Astrocyte of the spinal cord (primary cell): ENCODE measurements around the gene COPE.

Source experiments
- DNase-seq: peaks from one replicate; pipeline ENCODE4 v3.0.0; 2011; ENCODE audit warnings: low read depth, low spot score
- H3K4me3 ChIP-seq: 2 replicates; pipeline ENCODE4 v1.5.1; 2011; ENCODE audit warnings: low read depth, mild to moderate bottlenecking, low read length, moderate library complexity
- in situ Hi-C: cut with HindIII; loops from 2 replicates; pipeline ENCODE4 v1.10.0; 2017; ENCODE audit warnings: low sequenced_read_pairs
- TF ChIP-seq, protein P1 (sequence below): IDR thresholded peaks from 2 replicates; pipeline ENCODE4 v1.5.1; 2012; ENCODE audit warnings: low read depth, mild to moderate bottlenecking, low read length, inconsistent platforms

COPE gene

DNA sequence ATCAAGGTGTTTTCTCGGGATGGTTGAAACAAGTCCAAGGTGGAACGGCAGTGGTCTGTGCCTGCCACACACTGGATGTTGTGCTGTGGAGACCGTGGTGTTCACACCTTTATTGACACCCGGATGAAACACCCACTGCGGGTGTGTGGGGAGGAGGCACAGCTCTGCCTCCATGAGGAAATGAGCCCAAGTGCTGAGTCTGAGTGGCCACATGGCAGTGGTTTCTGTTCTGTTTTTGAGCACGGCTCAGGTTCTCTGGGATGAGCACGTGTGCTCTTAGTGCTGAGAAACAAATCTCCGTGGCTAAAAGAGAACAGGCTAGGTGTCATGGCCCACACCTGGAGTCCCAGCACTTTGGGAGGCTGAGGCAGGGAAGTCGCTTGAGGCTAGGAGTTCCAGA, 58.0 kb downstream of the COPE start:
- DNase-seq: no peak
- TF ChIP-seq, protein P1, sequence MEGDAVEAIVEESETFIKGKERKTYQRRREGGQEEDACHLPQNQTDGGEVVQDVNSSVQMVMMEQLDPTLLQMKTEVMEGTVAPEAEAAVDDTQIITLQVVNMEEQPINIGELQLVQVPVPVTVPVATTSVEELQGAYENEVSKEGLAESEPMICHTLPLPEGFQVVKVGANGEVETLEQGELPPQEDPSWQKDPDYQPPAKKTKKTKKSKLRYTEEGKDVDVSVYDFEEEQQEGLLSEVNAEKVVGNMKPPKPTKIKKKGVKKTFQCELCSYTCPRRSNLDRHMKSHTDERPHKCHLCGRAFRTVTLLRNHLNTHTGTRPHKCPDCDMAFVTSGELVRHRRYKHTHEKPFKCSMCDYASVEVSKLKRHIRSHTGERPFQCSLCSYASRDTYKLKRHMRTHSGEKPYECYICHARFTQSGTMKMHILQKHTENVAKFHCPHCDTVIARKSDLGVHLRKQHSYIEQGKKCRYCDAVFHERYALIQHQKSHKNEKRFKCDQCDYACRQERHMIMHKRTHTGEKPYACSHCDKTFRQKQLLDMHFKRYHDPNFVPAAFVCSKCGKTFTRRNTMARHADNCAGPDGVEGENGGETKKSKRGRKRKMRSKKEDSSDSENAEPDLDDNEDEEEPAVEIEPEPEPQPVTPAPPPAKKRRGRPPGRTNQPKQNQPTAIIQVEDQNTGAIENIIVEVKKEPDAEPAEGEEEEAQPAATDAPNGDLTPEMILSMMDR: no peak
- no peak overlapping the region for H3K4me3 ChIP-seq
- in situ Hi-C loops: no loop called here

DNA sequence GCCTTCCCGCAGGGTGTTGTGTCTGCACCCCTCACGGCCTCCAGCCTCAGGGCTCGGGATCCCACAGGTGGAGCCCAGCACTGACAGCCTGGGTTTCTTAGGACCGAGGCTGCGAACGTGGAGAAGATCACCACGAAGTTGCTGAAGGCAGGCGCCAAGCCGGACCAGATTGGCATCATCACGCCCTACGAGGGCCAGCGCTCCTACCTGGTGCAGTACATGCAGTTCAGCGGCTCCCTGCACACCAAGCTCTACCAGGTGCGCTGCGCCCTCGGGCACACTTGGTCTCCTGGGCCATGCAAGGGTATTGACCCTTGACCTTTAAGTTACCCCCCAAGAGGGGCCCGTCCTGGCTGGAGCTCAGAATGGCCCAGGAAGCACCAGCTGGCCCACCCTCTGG, 58.5 kb downstream of the COPE start:
- in situ Hi-C loops: no loop called here
- no peak for DNase-seq
- no peak overlapping the region for H3K4me3 ChIP-seq
- TF ChIP-seq, protein P1: no peak

DNA sequence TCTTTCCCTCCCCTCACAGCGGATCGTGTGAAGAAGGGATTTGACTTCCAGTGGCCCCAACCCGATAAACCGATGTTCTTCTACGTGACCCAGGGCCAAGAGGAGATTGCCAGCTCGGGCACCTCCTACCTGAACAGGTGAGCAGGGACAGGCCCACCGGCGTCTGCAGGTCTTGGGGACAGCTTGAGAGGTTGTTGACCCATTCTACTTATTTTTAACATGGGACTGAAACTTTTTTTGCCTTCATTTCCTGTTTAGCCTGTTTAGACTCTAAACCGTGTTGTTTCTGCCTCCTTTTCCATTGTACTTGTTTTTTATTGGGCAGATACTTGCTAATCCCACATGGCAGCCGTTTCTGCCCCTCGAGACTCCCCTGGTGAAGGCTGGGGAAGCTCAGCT, 58.9 kb downstream of the COPE start:
- DNase-seq: no peak
- in situ Hi-C loops: no loop called here

DNA sequence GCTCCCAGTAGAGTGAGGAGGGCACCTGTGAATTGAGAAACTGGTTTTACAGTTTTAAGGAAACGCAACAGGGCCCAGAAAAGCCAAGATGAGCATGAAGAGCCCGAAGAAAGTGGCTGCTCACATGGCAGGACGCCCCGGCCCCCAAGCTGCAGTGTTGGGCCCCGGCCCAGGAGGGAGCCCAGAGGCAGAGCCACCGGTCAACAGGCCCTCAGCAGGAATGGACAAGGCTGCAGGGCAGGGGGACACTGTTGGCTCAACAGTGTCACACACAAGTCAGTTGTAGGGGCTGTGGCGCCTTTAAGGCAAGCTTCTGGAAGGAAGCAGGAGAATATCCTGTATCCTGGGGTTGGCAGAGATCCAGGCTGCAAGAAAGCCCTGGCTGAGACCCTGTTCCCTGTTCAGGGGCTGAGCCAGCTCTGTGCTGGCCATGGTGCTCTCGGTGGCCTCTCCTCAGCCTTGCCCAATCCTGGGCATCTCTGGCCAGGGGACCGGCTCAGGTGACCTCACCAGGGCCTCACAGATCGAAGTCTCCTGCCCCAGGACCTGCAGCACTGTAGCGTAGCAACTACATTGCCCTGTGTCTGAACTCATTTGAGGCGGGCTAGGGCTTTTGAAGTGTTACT, 59.4 kb downstream of the COPE start:
- no peak for DNase-seq
- in situ Hi-C loops: no loop called here
- H3K4me3 ChIP-seq: no peak overlapping the region
- TF ChIP-seq, protein P1: no peak

More for the DNA sequence above, 58.9 kb downstream of the COPE start:
- H3K4me3 ChIP-seq: no peak overlapping the region
- TF ChIP-seq, protein P1: no peak

DNA sequence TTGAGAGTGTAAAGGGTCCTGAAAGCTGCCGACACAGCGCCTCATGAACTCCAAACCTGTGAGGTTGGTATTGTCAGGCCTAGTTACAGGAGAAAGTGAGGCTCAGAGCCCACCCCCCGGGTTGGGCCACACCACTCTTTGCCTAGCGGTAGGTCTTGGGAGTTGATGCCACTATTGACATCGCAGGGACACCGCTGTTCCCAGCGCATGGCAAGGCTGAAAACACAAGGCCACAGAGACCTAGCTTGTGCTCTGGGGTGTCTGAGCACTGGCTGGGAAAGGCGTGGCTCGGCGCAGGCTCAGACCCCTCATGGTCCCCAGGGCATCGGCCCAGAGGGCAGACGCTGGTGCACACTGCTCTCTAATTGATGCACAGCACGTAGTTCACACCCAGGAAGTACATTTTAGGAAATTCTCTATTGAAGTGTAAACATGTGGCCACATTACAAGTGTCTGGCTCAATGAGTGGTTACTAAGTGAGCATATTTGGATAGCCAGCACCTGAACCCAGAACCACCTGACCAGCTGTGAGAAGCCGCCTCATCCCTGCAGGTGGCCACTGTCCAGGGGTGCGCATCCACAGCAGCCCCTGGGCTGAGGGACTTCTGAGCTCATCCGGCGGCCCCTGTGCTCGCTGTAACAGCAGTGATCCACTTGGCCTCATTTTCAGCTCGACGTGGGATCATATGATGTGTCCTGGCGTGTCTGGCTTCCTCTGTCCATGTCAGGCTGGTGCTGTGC, 60.1 kb downstream of the COPE start:
- no peak for DNase-seq
- H3K4me3 ChIP-seq: no peak overlapping the region
- TF ChIP-seq, protein P1: no peak
- in situ Hi-C loops: no loop called here

DNA sequence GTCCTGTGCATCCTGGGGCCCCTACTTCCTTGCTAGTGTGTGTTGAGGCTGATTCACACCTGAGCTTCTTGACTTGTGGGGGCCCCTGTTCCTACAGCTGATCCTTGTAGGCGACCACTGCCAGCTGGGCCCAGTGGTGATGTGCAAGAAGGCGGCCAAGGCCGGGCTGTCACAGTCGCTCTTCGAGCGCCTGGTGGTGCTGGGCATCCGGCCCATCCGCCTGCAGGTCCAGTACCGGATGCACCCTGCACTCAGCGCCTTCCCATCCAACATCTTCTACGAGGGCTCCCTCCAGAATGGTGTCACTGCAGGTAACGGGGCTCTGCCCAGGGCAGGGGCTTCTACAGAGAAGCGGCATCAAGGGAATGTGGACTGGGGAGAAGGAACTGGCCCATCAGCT, 62.0 kb downstream of the COPE start:
- TF ChIP-seq, protein P1: no peak
- in situ Hi-C loops: no loop called here
- no peak for DNase-seq
- no peak overlapping the region for H3K4me3 ChIP-seq
